ENCODE results near the gene DMBT1.

DMBT1 gene

GRCh38 chr10:122649903-122650302 lies 89.3 kb downstream of the DMBT1 start:
- DNase-seq = no peak

DNA sequence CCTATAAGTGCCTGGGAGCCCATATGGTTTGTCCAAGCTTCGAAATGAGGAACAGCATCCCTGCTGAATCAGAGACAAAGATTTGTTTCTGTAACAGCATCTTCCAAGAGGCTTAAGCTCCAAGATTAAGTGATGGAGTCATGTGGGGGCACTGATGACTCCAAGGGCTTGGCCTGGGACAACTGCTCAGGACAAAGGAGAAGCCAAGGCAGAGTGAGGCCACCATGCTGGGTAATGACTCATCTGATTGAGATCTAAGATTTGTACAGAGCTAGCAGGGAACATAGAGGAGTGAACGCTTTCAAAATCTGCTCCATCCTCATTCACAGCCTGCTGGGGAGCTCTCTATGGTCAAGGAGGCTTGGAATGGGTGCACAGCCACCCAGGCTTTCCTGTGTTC lies 89.8 kb downstream of the DMBT1 start:
- no peak for DNase-seq

- no peak for DNase-seq
These were observed 95.2 kb downstream of the DMBT1 start for GRCh38 chr10:122655524-122656307.

DNA sequence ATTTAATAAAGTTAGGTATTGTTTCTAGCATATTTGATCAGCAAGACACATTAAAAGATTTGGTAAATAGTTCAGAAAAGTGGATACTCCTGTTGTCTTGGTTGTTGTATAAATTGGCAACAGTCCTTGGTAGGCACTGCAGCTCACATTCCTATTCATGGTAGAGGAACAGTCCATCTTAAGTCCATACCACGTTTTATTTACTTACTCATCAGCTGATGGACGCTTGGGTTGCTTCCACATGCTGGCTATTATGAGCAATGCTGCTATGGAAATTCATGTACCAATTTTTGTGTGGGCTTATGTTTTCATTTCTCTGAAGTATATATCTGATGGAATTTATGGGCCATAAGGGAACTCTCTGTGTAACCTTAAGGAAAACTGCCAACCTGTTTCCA lies 95.8 kb downstream of the DMBT1 start:
- DNase-seq = no peak

DNA sequence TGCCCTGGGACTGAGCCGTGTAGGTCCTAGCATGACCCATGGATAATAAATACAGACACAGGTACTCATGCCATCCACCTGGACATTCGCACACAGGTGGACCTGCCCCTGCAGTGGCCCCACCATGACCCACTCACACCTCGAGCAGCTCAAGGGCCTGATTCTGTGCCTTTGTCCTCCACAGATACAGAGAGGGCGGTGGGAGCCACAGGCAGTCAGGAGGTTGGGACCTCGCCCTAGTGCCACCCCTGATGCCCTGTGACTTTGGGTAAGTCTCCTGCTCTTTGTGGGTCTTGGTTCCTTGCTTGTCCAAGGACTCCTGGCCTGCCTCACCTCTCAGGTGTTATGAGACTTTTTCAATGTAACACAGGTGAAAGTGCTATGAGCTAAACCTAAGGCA lies 96.2 kb downstream of the DMBT1 start:
- DNase-seq = no peak

GRCh38 chr10:122657255-122657654 lies 96.7 kb downstream of the DMBT1 start:
- DNase-seq = no peak

DNA sequence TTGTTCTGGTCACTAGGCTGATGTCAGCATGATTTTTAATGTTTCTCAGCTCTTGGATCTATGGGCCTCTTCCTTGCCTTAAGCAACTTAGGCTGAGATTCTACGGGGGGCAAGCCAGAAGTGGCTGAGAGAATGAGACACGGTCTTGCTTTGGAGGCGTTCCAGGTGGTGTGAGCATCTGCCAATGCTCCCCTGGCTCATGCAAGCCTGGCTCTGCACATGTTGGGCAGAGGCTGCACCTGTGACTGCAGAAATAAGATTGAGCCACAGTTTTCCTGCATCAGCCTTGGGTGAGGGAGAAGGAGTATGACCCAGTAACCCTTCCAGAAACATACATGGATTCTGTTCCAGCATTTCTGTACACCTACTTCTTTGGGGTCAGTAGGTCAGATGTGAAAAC lies 97.2 kb downstream of the DMBT1 start:
- DNase-seq = no peak

DNA sequence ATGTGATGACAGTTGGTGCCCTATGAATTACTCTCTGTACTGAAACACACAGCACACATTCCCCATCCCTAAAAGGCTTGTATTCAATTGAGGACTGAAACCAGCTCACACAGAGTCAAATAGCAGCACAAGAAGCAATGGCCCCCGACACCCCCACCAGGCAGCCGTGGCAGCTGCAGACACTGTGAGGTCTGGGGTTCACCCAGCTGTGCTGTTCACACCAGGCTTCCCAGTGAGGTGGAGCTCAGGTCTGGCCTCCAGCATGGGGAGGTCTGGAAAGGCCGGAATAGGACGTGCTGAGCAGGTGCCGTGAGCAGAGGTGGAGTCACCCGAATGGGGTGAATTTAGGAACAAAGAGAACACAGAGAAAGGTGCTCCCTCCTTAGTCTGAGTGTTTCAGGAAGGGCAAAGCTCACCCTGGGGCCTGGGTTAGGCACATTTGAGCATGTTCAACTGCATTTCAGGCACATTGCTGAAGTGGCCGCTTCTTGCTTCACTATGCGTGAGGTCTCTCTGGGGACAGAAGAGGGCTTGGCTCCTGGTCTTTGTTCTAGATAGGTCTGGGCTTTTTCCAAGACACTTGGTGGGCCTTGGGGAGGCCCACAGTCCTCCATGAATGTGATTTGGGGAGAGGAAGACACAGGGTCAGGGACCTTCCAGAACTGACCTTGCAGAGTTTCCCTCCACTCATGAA lies 97.9 kb downstream of the DMBT1 start:
- no peak for DNase-seq

- DNase-seq = no peak
These were observed 98.6 kb downstream of the DMBT1 start for GRCh38 chr10:122659126-122659525.

- no peak for DNase-seq
These were observed 99.1 kb downstream of the DMBT1 start for GRCh38 chr10:122659651-122660050.

DNA sequence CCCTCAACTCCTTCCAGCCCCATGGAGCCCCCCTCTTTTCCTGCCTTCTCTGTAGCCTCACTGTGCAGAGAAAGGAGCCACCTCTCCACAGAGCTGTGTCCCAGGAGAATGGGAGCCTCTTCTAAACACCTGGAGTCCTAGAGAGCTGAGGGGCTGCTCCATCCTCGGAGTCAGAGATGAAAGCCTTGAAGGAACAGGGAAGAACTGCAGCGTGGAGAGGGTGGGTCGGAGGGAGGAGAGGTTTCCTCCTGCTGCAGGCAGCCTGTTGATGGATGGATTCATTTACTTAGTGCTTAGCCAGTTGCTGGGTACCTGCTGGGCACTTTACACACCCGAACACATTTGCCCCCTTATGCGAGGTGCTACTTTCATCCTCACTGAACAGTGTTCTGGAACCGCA lies 100.1 kb downstream of the DMBT1 start:
- DNase-seq = no peak

DNA sequence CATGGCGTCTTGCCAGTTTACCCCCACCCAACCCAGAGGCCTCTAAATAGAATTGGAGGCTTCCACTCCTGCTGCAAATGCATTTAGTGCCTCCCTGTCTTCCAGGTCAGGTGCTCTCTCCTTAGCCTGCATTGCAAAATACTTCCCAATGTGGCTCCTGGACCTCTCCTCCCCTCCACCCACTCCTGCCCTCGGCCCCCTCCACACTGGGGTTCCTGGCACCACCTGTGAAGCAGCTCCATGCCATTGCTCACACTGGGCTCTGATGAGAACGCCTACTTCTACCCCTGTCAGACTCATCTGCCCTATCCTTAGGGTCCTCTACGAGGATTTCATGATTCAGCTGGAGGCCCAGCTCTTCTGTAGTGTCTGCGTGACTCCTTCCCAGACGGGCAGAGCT lies 101.7 kb downstream of the DMBT1 start:
- no peak for DNase-seq

DNA sequence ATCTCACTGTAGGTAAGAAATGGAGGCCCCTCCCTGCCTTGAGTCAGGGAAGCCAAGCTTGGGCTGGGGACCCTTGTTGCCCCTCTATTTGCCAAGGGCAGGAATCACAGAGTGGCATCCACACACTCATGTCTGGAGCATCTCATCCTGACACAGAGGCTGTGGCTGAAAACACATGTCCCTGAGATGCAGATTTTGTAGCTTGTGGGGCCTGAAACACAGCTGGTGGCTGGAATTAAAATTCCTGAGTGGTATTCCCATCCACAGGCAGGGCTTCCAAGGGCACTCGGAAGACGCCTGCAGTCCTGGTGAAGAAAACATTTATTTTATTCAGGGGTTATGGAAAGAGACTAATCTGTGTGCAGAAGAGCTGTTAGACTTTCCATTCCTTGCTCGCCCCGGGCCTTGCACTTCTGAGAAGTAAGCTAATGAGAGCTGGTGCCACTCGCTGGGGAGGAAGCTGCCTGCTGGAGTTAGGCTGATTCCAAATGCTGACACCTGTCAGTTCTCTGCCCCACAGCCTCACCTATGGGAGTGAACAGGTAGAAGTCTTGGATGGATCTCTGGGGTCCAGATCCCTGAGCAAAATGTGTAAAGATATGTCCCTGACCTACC lies 103.1 kb downstream of the DMBT1 start:
- no peak for DNase-seq

DNA sequence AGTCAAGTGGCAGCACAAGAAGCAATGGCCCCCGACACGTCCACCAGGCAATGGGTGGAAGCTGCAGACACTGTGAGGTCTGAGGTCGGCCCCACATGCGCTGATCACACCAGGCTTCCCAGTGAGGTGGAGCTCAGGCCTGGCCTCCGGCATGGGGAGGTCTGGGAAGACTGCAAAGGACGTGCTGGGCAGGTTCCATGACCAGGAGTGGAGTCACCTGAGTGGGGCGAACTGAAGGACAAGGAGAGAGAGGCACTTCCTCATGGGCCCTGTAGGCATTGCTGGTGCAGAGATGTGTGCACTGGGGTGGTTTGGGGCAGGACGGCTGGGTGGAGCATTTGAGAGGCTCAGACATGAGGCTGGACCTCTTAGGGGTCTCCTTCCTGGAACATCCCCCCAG lies 103.9 kb downstream of the DMBT1 start:
- DNase-seq = no peak

GRCh38 chr10:122665329-122665860 lies 104.8 kb downstream of the DMBT1 start:
- no peak for DNase-seq

DNA sequence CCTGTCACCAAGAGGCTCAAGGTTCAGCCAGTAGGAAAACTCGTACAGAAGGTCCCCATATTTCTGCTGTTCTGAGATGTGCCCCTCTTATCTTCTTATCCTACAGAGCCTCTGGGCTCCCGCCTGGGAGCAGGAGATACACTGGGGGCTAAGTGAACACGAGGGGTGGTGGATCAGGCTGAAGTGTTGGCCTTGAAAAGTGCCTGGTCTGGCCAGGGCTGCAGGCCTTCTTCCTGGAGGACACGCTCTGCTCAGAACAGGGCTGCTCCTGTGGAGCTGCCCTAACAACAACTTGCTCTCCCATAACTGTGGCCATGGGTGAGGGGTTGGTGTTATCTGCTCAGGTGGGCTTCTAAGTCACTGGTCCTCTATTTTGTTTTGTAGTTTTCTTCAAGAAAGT lies 105.4 kb downstream of the DMBT1 start:
- no peak for DNase-seq

DNA sequence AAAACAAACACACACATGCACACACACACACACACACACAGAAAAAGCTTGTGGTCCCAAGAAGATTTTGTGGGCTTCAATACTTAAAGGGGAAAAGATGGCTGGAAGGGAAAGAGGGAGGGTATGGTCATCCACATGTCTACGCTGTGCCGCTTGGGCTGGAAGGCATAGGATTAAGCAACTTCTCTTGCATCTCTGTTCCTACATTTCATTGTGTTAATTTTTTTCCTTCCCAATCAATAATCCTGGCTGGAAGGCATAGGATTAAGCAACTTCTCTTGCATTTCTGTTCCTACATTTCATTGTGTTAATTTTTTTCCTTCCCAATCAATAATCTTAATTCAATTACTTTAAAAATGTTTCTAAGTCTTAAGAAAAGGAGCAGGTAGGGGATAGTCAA lies 108.5 kb downstream of the DMBT1 start:
- DNase-seq = no peak

DNA sequence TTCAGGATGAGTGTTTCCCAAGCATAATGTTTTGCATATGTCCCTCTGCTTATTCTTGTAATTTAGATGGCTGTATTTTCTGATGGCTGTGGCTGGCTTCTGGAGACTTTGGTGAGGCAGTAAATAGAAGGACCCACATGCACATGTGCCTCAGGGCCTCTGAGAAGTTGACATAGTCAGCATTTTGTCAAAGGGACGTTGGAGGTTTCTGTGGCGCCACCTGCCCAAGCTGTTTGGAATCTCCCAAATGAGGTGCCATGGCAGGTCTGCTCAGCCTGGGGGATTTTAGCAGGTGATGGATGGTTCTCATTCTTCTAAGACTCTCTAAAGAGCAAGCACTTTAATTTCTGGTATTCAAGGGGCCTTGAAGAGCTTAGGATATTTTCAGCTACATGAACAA lies 109.3 kb downstream of the DMBT1 start:
- no peak for DNase-seq

DNA sequence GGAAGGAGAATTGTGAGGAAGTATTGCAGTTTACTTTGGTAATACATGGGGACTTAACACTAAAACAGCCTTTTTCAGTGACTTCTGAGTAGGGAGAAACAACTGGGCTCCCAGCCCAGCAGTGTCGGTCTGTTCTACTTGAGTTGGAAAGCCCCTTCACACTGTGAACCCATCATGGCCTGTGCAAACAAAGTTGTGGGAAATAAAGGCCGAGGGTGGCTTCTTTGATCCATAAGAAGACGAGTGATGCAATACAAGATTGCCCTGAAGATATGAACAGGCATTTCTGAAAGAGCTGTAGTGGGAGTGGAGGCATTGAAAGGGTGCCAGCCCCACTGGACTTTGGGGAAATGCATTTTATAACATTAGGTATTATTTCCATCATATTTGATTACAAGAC lies 110.8 kb downstream of the DMBT1 start:
- no peak for DNase-seq

DNA sequence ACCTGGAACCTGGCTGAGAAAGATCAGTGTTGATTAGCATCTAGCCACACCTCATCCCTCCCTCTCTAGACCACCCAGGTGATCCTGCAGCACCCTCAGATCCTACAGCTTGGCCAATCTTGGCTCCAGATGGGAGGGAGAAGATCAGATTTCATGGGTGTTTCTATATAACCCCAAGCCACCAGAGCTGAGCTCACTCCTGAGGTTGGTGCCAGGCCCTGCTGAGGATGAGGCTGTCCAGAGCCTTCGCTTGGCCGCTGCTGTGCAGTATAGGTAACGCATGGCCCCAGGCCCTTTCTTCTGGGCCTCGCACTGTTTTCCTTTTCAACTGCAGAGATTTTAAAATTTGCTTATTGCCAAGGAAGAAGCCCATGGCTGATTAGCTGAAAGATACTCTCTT lies 112.1 kb downstream of the DMBT1 start:
- no peak for DNase-seq

GRCh38 chr10:122673269-122673668 lies 112.7 kb downstream of the DMBT1 start:
- DNase-seq = no peak

DNA sequence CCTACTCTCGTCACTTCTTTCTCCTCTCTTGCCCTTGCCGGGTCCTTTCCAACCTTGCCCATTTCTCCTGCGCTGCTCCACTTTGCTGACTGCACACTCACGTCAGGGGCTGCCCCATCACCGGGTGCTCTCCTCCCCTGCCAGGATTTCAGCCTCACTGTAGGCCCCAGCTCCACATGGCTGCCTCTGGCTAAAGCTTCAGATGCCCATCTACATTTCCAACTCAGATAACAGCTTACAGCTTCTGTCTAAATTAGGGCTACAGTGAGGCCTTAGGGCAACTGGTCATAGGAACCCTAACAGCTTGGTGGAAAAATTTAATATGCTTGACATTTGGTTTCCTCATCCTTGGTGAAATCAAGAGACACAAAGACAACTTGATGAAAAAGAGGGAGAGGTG lies 113.2 kb downstream of the DMBT1 start:
- DNase-seq = no peak

DNA sequence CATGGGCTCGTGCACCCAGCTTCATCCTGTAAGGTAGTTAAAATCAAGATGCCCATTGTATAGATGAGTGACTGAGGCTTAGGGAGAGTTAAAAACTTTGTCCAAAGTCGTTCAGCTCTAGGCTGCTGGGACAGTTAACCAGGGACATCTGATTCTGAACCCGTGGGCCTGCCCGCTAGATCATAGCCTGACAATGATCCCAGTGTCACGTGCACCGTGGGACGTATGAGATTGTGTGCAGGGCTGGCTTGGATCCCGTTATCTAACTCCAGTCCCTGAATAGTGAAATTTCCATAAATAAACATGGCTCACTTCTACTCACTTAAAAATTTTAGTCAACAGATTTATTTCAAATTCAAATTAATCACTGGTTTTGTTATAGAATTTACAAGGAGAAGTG lies 114.2 kb downstream of the DMBT1 start:
- no peak for DNase-seq

GRCh38 chr10:122675278-122675677 lies 114.7 kb downstream of the DMBT1 start:
- DNase-seq = no peak

All from HCEC 1CT (cell line).